GM10266 (cell line): ENCODE data around the gene ADSL.
A peak's percentile ranks its signal among the peaks of the same experiment; 100 is the strongest.

ENCODE experiments used
- DNase-seq: peaks from one replicate; pipeline ENCODE4 v3.0.0; 2012; ENCODE audit errors: extremely low spot score
- CTCF ChIP-seq: IDR thresholded peaks from 2 replicates; pipeline ENCODE4 v1.5.1; 2012; ENCODE audit warnings: mild to moderate bottlenecking, low read depth; ENCODE audit not compliant: control insufficient read depth, insufficient read depth; ENCODE audit errors: missing control alignments

Gene ADSL

GRCh38 chr22:40334899-40335298, 11.4 kb upstream of the ADSL start:
- no peak for TF ChIP-seq CTCF
- no peak for DNase-seq

- no peak for TF ChIP-seq CTCF
- DNase-seq: no peak
Observed at GRCh38 chr22:40335358-40335757, 10.9 kb upstream of the ADSL start.

- DNase-seq: no peak
- no peak for TF ChIP-seq CTCF
Observed at GRCh38 chr22:40340044-40340443, 6.3 kb upstream of the ADSL start.

GRCh38 chr22:40341604-40342003, 4.7 kb upstream of the ADSL start:
- no peak for DNase-seq
- TF ChIP-seq CTCF: no peak

- no peak for TF ChIP-seq CTCF
- DNase-seq: no peak
Observed at GRCh38 chr22:40342521-40342920, 3.8 kb upstream of the ADSL start.

GRCh38 chr22:40345271-40345670, 1.0 kb upstream of the ADSL start:
- TF ChIP-seq CTCF: no peak
- no peak for DNase-seq

GRCh38 chr22:40345815-40346184, 500 bp upstream of the ADSL start:
- no peak for TF ChIP-seq CTCF
- peak; percentile 36 for DNase-seq
